CD4-positive, alpha-beta T cell treated with Interleukin-4 for 1 hour (primary cell): ENCODE measurements around the gene CBX2.

Experiments
- DNase-seq, 2 donors: peaks; one replicate each; pipeline ENCODE4 v3.0.0-alpha.2; 2020 to 2022

Gene CBX2

GRCh38 chr17:79814127-79814973 is 36.4 kb downstream of the CBX2 start:
- DNase-seq = no peak

- DNase-seq = no peak
These were observed 37.3 kb downstream of the CBX2 start for GRCh38 chr17:79814974-79815835.

GRCh38 chr17:79815836-79816461 is 38.0 kb downstream of the CBX2 start:
- no peak for DNase-seq

- no peak for DNase-seq
These were observed 40.2 kb downstream of the CBX2 start for GRCh38 chr17:79818026-79818758.

- no peak for DNase-seq
These were observed 41.1 kb downstream of the CBX2 start for GRCh38 chr17:79819085-79819484.

- no peak for DNase-seq
These were observed 41.8 kb downstream of the CBX2 start for GRCh38 chr17:79819534-79820276.

- no peak for DNase-seq
These were observed 43.0 kb downstream of the CBX2 start for GRCh38 chr17:79820959-79821330.

- no peak for DNase-seq
These were observed 43.6 kb downstream of the CBX2 start for GRCh38 chr17:79821331-79822095.

- no peak for DNase-seq
These were observed 44.7 kb downstream of the CBX2 start for GRCh38 chr17:79822583-79823124.

GRCh38 chr17:79824234-79824633 is 46.3 kb downstream of the CBX2 start:
- DNase-seq = no peak

- no peak for DNase-seq
These were observed 47.1 kb downstream of the CBX2 start for GRCh38 chr17:79824893-79825579.

GRCh38 chr17:79825580-79825921 is 47.6 kb downstream of the CBX2 start:
- DNase-seq = no peak

GRCh38 chr17:79826204-79826680 is 48.3 kb downstream of the CBX2 start:
- DNase-seq = peak in 1 of 2 donors; percentile 42

- DNase-seq = no peak
These were observed 49.1 kb downstream of the CBX2 start for GRCh38 chr17:79826841-79827578.

GRCh38 chr17:79829004-79829403 is 51.1 kb downstream of the CBX2 start:
- DNase-seq = no peak

- no peak for DNase-seq
These were observed 51.5 kb downstream of the CBX2 start for GRCh38 chr17:79829457-79829856.

GRCh38 chr17:79830303-79830702 is 52.4 kb downstream of the CBX2 start:
- no peak for DNase-seq

GRCh38 chr17:79830763-79831264 is 52.9 kb downstream of the CBX2 start:
- DNase-seq = no peak
